B cell (primary cell): Measurements from ENCODE around the gene PGR. TPM values are rescaled to one million over a fixed set of nuclear protein-coding genes. Genes with fewer than 3 reads are reported as not detected.

Experiments used
- ATAC-seq: fragments of 200-7000 bp; cut with Tn5 transposase; one replicate; pipeline ENCODE4 v1.10.0; 2021; ENCODE audit warnings: low read depth, mild to moderate bottlenecking, moderate number of reproducible peaks, moderate library complexity
- CTCF ChIA-PET: fragments of 350-600 bp; sonication (Branson Sonifier 250); formaldehyde crosslinking; loops from one replicate; lab custom pipeline; 2021; ENCODE audit warnings: antibody characterized with exemption, inconsistent platforms; lab: Charles Lee
- POLR2A ChIA-PET: fragments of 350-600 bp; sonication (Branson Sonifier 250); formaldehyde crosslinking; loops from one replicate; lab custom pipeline; 2021; ENCODE audit warnings: antibody characterized with exemption; lab: Charles Lee
- DNase-seq: peaks from one replicate; pipeline ENCODE4 v3.0.0; 2013
- H2AFZ ChIP-seq: 2 replicates; pipeline ENCODE4 v1.6.1; 2012; ENCODE audit warnings: mild to moderate bottlenecking, low read depth, low read length; ENCODE audit not compliant: insufficient read depth, poor library complexity, severe bottlenecking
- H3K27ac ChIP-seq, 2 donors: 1 replicate in 1 of 2; 2 replicates in 1 of 2; pipeline ENCODE4 v1.5.1; 2012 to 2013; ENCODE audit warnings: low read length in 2 of 2, mild to moderate bottlenecking in 2 of 2, moderate library complexity in 1 of 2
- H3K27me3 ChIP-seq, 4 experiments: fragments of 200-600 bp in 1 of 4; sonication (generic) in 1 of 4; replicated peaks in 1 of 4; 1 replicate in 2 of 4; 2 replicates in 2 of 4; pipeline versions ENCODE4 v1.6.1 to v1.7.0; 2013 to 2016; ENCODE audit warnings: low read length in 3 of 4, mild to moderate bottlenecking in 2 of 4, mixed read lengths in 1 of 4, moderate library complexity in 1 of 4; ENCODE audit not compliant: insufficient read depth in 4 of 4, control insufficient read depth in 3 of 4; ENCODE audit errors: control extremely low read depth in 1 of 4
- H3K36me3 ChIP-seq, 2 experiments: replicated peaks in 1 of 2; 1 replicate in 1 of 2; 2 replicates in 1 of 2; pipeline versions ENCODE4 v1.6.1 to v1.7.1; 2013; ENCODE audit warnings: low read length in 1 of 2; ENCODE audit not compliant: insufficient read depth in 2 of 2, control insufficient read depth in 1 of 2; ENCODE audit errors: control extremely low read depth in 1 of 2, extremely low read depth in 1 of 2
- H3K4me1 ChIP-seq, 2 donors: fragments of 200-600 bp in 1 of 2; sonication (generic) in 1 of 2; 1 replicate in 1 of 2; 2 replicates in 1 of 2; pipeline versions ENCODE4 v1.5.1 to v1.6.1; 2013 to 2017; ENCODE audit warnings: low read length in 2 of 2; ENCODE audit not compliant: control insufficient read depth in 2 of 2, insufficient read depth in 2 of 2
- H3K4me2 ChIP-seq: replicated peaks from 2 replicates; pipeline ENCODE3; 2012; ENCODE audit warnings: mild to moderate bottlenecking, low read depth, low read length; ENCODE audit not compliant: poor library complexity, severe bottlenecking
- H3K4me3 ChIP-seq, 5 experiments: fragments of 200-600 bp in 1 of 5; sonication (generic) in 1 of 5; 1 replicate in 3 of 5; 2 replicates in 2 of 5; pipeline versions ENCODE4 v1.5.1 to v1.7.0; 2011 to 2016; ENCODE audit warnings: low read length in 4 of 5, mild to moderate bottlenecking in 4 of 5, low read depth in 2 of 5, control low read depth in 1 of 5, moderate library complexity in 1 of 5; ENCODE audit not compliant: insufficient read depth in 1 of 5; ENCODE audit errors: control extremely low read depth in 1 of 5, extremely low read depth in 1 of 5
- H3K79me2 ChIP-seq: fragments of 200-600 bp; sonication (generic); one replicate; pipeline ENCODE4 v1.6.0; 2016; ENCODE audit warnings: low read length; ENCODE audit not compliant: control insufficient read depth, insufficient read depth
- H3K9ac ChIP-seq: fragments of 200-600 bp; sonication (generic); 2 replicates; pipeline ENCODE4 v1.6.1; 2017; ENCODE audit warnings: mild to moderate bottlenecking, low read length, moderate library complexity
- H3K9me3 ChIP-seq, 3 donors: one replicate each; pipeline versions ENCODE4 v1.6.1 to v1.7.1; 2013; ENCODE audit warnings: low read length in 2 of 3; ENCODE audit not compliant: control insufficient read depth in 2 of 3, insufficient read depth in 1 of 3; ENCODE audit errors: control extremely low read depth in 1 of 3
- H4K20me1 ChIP-seq: 2 replicates; pipeline ENCODE4 v1.6.0; 2012; ENCODE audit warnings: mild to moderate bottlenecking, low read length; ENCODE audit not compliant: insufficient read depth, control insufficient read depth, poor library complexity, severe bottlenecking
- H3K27ac Mint-ChIP-seq: one replicate; pipeline ENCODE4 v1.8.0; 2021; ENCODE audit warnings: mixed read lengths
- H3K27me3 Mint-ChIP-seq: one replicate; pipeline ENCODE4 v1.8.0; 2021; ENCODE audit warnings: mixed read lengths
- H3K4me1 Mint-ChIP-seq: one replicate; pipeline ENCODE4 v1.8.0; 2021; ENCODE audit warnings: mixed read lengths
- H3K4me3 Mint-ChIP-seq: one replicate; pipeline ENCODE4 v1.8.0; 2021; ENCODE audit warnings: mixed read lengths
- H3K9me3 Mint-ChIP-seq: one replicate; pipeline ENCODE4 v1.8.0; 2022; ENCODE audit warnings: mixed read lengths; ENCODE audit not compliant: insufficient read depth
- CTCF ChIP-seq: fragments of 200-600 bp; IDR thresholded peaks from one replicate; pipeline ENCODE4 v1.8.0; 2022; ENCODE audit warnings: antibody characterized with exemption, mild to moderate bottlenecking
- EZH2 ChIP-seq: IDR thresholded peaks from 2 replicates; pipeline ENCODE4 v1.6.1; 2012; ENCODE audit warnings: borderline replicate concordance, low read depth, mild to moderate bottlenecking, moderate library complexity, low read length; ENCODE audit not compliant: insufficient read depth, poor library complexity, severe bottlenecking
- WGBS: methylation state at CpG from one replicate; pipeline ENCODE4 v1.1.5; 2013; ENCODE audit warnings: missing lambda C conversion rate; ENCODE audit not compliant: insufficient coverage; 5-methylcytosine and 5-hydroxymethylcytosine counted together
- intact Hi-C: fragments of 100-400 bp; cut with micrococcal nuclease; formaldehyde crosslinking; loops from one replicate; pipeline ENCODE4 v1.10.0; 2022
- polyA plus RNA-seq: library from polyadenylated mRNA; depleted of rRNA; stranded (reverse); fragments of >200 nt; gene quantifications from 2 replicates; pipeline ENCODE4 v1.2.3, GENCODE V29; 2012
- total RNA-seq, 2 donors: library from RNA; stranded (reverse); fragments of 120-200 nt in 1 of 2; gene quantifications; 1 replicate in 1 of 2; 2 replicates in 1 of 2; pipeline versions ENCODE4 v1.2.3 to v1.2.4, GENCODE V29; 2013 to 2022

The PGR gene
- total and polyA plus RNA-seq, 2 donors (not counting 1 experiment from before 2014, with no cell fraction given) = not detected

- Histone ChIP-seq H3K4me1 (no peaks in the 10 kb centered on the region), H3K79me2 (no peaks in the 10 kb centered on the region), H3K4me3 (no peak overlapping the region), H4K20me1 (no peaks in the 10 kb centered on the region), H3K27ac (no peak overlapping the region), H3K4me2 (no peak overlapping the region), H3K27me3 (no peaks in the 10 kb centered on the region), H3K36me3 (no peaks in the 10 kb centered on the region), H2AFZ (no peak overlapping the region), H3K9ac (no peak overlapping the region), H3K9me3 (peaks cover 0 to 12% (median 0%) of the 10 kb centered on the region in 3 donors)
- WGBS = 80% methylated on average over 1 of the region's 1 CpG
- POLR2A ChIA-PET = no interaction called here
- TF ChIP-seq CTCF (no peak), EZH2 (no peak)
- DNase-seq (no peak), ATAC-seq (no peak)
- Mint-ChIP-seq H3K9me3 (peaks cover 8% of the 10 kb centered on the region), H3K4me3 (no peak overlapping the region), H3K4me1 (no peaks in the 10 kb centered on the region), H3K27me3 (peaks cover 7% of the 10 kb centered on the region), H3K27ac (no peak overlapping the region)
- CTCF ChIA-PET = no interaction called here
- intact Hi-C loops = no loop called here
Observed at GRCh38 chr11:101083335-101083734, 46.3 kb downstream of the PGR start.

GRCh38 chr11:101082813-101083212 lies 46.8 kb downstream of the PGR start:
- H3K4me2 ChIP-seq = no peak overlapping the region
- intact Hi-C loops = no loop called here
- ATAC-seq (no peak), DNase-seq (no peak)
- peaks cover 7% of the 10 kb centered on the region for H3K27me3 Mint-ChIP-seq
- H3K79me2 ChIP-seq = no peaks in the 10 kb centered on the region
- no peaks in the 10 kb centered on the region for H3K36me3 ChIP-seq
- no peaks in the 10 kb centered on the region for H4K20me1 ChIP-seq
- H3K9me3 ChIP-seq = peaks cover 0 to 10% (median 0%) of the 10 kb centered on the region in 3 donors
- ChIA-PET POLR2A (no interaction called here), CTCF (no interaction called here)
- no peak overlapping the region for H3K27ac Mint-ChIP-seq
- H3K4me1 Mint-ChIP-seq = no peaks in the 10 kb centered on the region
- no peak overlapping the region for H2AFZ ChIP-seq
- peaks cover 8% of the 10 kb centered on the region for H3K9me3 Mint-ChIP-seq
- H3K27me3 ChIP-seq = no peaks in the 10 kb centered on the region
- H3K4me3 Mint-ChIP-seq = no peak overlapping the region
- TF ChIP-seq EZH2 (no peak), CTCF (no peak)
- H3K4me3 ChIP-seq = no peak overlapping the region
- no peak overlapping the region for H3K9ac ChIP-seq
- no peak overlapping the region for H3K27ac ChIP-seq
- H3K4me1 ChIP-seq = no peaks in the 10 kb centered on the region
